Left renal pelvis (tissue), 4 donors: ENCODE data around the gene ECSCR. TPM values are rescaled to one million over a fixed set of nuclear protein-coding genes. Genes with fewer than 3 reads are reported as not detected.
"Not testable (repeated sequence)": the region's sequence is repeated elsewhere in the genome, so short reads cannot be mapped to it uniquely, and the experiment has no call there.

Experiments used
- DNase-seq, 4 donors: peaks; one replicate each; pipeline ENCODE4 v3.0.0-alpha.2; 2013; ENCODE audit warnings: low read depth in 4 of 4, low spot score in 3 of 4
- polyA plus RNA-seq, 4 donors: library from polyadenylated mRNA; unstranded; fragments of 120-200 nt; gene quantifications; one replicate each; pipeline ENCODE4 v1.2.1, GENCODE V29; 2013; ENCODE audit not compliant: insufficient read length in 4 of 4

Gene ECSCR, protein sequence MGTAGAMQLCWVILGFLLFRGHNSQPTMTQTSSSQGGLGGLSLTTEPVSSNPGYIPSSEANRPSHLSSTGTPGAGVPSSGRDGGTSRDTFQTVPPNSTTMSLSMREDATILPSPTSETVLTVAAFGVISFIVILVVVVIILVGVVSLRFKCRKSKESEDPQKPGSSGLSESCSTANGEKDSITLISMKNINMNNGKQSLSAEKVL
- polyA plus RNA-seq, result 10 to 100 TPM; 21.5 to 26.3 (median 23.4) TPM

DNA sequence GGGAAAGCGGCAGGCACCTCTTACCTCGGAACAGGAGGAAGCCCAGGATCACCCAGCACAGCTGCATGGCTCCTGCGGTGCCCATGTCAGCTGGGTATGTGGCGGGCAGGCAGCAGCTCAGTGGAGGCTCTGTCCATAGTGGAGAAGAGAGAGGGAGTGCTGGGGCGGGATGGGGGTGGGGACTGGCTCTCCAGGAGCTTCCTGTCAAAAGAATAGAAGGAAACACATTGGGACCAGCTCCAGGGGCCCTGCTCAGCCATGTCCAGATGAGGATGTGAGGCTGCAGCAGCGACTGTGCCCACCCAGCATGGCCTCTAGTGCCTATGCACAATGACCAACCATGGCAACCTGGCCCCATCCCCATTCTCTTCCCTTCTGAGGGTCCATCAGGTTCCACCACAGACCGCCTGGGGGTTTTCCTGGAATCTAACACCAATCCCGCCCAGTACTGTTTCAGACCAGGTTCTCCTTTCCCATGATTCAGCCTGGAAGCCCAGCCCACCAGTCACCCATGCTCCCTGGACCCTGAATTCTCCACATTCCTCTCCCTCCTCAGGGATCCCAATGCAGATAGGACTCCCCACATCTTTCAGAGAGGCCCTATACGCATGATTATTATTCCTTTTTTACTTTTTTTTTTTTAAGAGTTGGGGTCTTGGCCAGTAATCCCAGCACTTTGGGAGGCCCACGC is at the start of gene ECSCR:
ECSCR (minus strand) TSS at position 158 of the 691 bp plus-strand sequence; CDS start at position 85, 73 bp downstream.
- DNase-seq, result no peak

DNA sequence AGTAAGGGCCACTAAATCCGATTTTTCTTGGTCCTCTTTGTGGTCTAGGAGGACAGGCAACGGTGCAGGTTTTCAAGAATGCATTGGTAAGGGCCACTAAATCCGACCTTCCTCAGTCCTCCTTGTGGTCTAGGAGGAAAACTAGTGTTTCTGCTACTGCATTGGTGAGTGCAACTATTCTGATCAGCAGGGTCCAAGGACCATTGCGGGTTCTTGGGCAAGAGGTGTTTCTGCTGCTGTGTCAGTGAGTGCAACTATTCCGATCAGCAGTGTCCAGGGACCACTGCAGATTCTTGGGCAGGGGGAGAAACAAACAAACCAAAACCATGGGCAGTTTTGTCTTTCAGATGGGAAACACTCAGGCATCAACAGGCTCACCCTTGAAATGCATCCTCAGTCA is 42.2 kb upstream of the ECSCR start:
- DNase-seq, result not testable (repeated sequence)

- not testable (repeated sequence) for DNase-seq
Observed at GRCh38 chr5:139503879-139504278, 41.3 kb upstream of the ECSCR start.

GRCh38 chr5:139503036-139503817 is 40.7 kb upstream of the ECSCR start:
- DNase-seq, result not testable (repeated sequence)

DNA sequence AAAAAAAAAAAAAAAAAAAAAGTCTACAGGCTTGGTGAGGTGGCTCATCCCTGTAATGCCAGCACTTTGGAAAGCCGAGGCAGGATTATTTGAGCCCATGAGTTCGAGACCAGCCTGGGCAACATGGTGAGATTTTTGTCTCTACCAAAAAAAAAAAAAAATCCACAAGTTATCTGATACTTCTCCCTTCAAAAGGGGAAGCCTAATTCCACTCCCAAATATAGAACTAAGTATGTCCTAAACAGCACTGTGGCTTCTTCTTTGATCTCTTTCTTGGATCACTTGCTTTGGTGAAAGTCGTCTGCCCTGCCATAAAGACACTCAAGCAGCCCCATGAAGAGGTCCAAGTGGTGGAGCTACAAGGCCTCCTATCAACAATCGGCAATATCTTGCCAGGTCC is 38.8 kb upstream of the ECSCR start:
- no peak for DNase-seq

- DNase-seq, result no peak
Observed at GRCh38 chr5:139495638-139496435, 33.3 kb upstream of the ECSCR start.

DNA sequence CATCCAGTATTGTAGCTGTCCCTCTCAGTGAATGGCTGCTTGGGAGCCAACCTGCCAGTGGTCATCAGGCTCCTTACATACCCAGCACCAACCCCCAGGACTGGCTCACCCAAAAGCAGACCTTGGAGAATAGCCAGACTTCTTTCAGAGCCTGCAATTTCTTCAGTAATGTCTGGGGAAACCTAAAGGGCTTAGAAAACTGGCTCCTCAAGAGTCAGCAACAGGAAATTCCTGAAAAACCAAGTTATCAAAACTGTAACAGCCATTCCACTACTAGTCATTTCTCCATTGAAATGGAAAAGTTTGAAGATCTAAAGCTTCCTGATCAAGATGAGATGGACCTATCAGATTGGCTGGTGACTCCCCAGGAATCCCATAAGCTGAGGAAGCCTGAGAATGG is 32.3 kb upstream of the ECSCR start:
- no peak for DNase-seq

DNA sequence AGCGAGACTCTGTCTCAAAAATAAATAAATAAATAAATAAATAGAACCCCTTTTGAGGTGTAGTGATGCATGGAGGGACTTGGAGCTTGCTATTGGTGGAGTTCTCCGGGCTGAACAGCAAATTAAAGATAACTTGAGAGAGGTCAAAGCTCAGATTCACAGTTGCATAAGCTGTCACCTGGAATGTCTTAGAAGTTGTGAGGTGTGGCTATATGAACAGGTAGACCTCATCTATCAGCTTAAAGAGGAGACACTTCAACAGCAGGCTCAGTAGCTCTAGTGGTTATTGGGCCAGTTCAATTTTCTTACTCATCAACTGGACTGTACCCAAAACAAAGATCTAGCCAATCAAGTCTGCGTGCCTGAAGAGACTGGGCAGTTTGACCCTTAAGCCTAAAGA is 31.7 kb upstream of the ECSCR start:
- DNase-seq, result no peak

- no peak for DNase-seq
Observed at GRCh38 chr5:139492700-139493192, 30.2 kb upstream of the ECSCR start.

GRCh38 chr5:139488260-139488659 is 25.7 kb upstream of the ECSCR start:
- no peak for DNase-seq

GRCh38 chr5:139486201-139486600 is 23.7 kb upstream of the ECSCR start:
- DNase-seq, result no peak

DNA sequence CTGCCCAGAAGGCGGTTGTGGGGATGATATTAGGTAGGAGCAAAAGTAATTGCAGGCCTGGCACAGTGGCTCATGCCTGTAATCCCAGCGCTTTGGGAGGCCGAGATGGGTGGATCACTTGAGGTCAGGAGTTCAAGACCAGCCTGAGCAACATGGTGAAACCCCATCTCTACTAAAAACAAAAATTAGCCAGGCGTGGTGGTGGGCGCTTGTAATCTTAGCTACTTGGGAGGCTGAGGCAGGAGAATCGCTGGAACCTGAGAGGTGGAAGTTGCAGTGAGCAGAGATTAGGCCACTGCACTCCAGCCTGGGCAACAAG is 20.3 kb upstream of the ECSCR start:
- not testable (repeated sequence) for DNase-seq

- DNase-seq, result peak in 3 of 4 donors; percentile 52 to 70 (median 64)
Observed at GRCh38 chr5:139482050-139482889, 19.7 kb upstream of the ECSCR start, which contains the start of gene STING1. STING1 (minus strand) TSS chr5:139482758; CDS start chr5:139481704, 1,054 bp downstream.

GRCh38 chr5:139481580-139482049 is 19.1 kb upstream of the ECSCR start:
- DNase-seq, result no peak

- no peak for DNase-seq
Observed at GRCh38 chr5:139481122-139481533, 18.6 kb upstream of the ECSCR start.

- not testable (repeated sequence) for DNase-seq
Observed at GRCh38 chr5:139479729-139480128, 17.2 kb upstream of the ECSCR start.

GRCh38 chr5:139478657-139479423 is 16.3 kb upstream of the ECSCR start:
- DNase-seq, result not testable (repeated sequence)

GRCh38 chr5:139475865-139476617 is 13.5 kb upstream of the ECSCR start:
- no peak for DNase-seq
